Heart left ventricle (tissue), 16 donors: ENCODE results near the gene PAM16. TPM values are rescaled to one million over a fixed set of nuclear protein-coding genes. Genes with fewer than 3 reads are reported as not detected.
A peak's percentile ranks its signal among the peaks of the same experiment; 100 is the strongest.

ENCODE experiments used
- ATAC-seq, 4 donors: fragments of 200-7000 bp; cut with Tn5 transposase; one replicate each; pipeline ENCODE4 v1.9.1; 2020 to 2022; ENCODE audit warnings: moderate library complexity in 4 of 4, mild to moderate bottlenecking in 3 of 4, moderate number of reproducible peaks in 1 of 4
- DNase-seq, 5 donors: peaks; one replicate each; pipeline ENCODE4 v3.0.0-alpha.2; 2020
- H3K27ac ChIP-seq, 12 donors: fragments of 200-600 bp; sonication (generic) in 4 of 12; one replicate each; pipeline versions ENCODE4 v1.5.0 to v1.8.0; 2016 to 2022; ENCODE audit warnings: mild to moderate bottlenecking in 2 of 12
- H3K27me3 ChIP-seq, 9 donors: fragments of 200-600 bp; sonication (generic) in 2 of 9; one replicate each; pipeline versions ENCODE4 v1.5.1 to v1.8.0; 2016 to 2022; ENCODE audit warnings: mild to moderate bottlenecking in 3 of 9
- H3K36me3 ChIP-seq, 9 donors: fragments of 200-600 bp; sonication (generic) in 2 of 9; one replicate each; pipeline versions ENCODE4 v1.5.0 to v1.8.0; 2018 to 2022; ENCODE audit warnings: mild to moderate bottlenecking in 2 of 9
- H3K4me1 ChIP-seq, 12 donors: fragments of 200-600 bp; sonication (generic) in 4 of 12; one replicate each; pipeline versions ENCODE4 v1.5.0 to v1.8.0; 2016 to 2022; ENCODE audit warnings: mild to moderate bottlenecking in 3 of 12
- H3K4me3 ChIP-seq, 12 donors: fragments of 200-600 bp; sonication (generic) in 4 of 12; one replicate each; pipeline versions ENCODE4 v1.5.0 to v1.8.0; 2017 to 2022; ENCODE audit warnings: mild to moderate bottlenecking in 9 of 12, moderate library complexity in 4 of 12
- H3K9me3 ChIP-seq, 12 donors: fragments of 200-600 bp; sonication (generic) in 4 of 12; one replicate each; pipeline versions ENCODE4 v1.5.0 to v1.8.0; 2016 to 2022; ENCODE audit warnings: mild to moderate bottlenecking in 1 of 12
- POLR2A ChIP-seq, 2 donors: fragments of 450-650 bp; IDR thresholded peaks; one replicate each; pipeline ENCODE4 v1.6.1; 2017; ENCODE audit warnings: antibody characterized with exemption in 2 of 2, mild to moderate bottlenecking in 2 of 2, moderate library complexity in 2 of 2
- WGBS, 4 donors: extraction: QIAGEN DNeasy Blood & Tissue Kit in 2 of 4; methylation state at CpG; one replicate each; pipeline versions ENCODE4 v1.1.5 to v1.1.7; 2013 to 2018; 5-methylcytosine and 5-hydroxymethylcytosine counted together
- intact Hi-C, 10 donors: fragments of 100-400 bp; cut with DNase I; formaldehyde crosslinking; loops; one replicate each; pipeline versions ENCODE4 v1.11.1 to v1.14.2; 2022
- polyA plus RNA-seq, 2 donors: library from polyadenylated mRNA; stranded (reverse); fragments of 200-250 nt; gene quantifications; one replicate each; pipeline ENCODE4 v1.2.3, GENCODE V29; 2013
- total RNA-seq, 9 donors: library from RNA; depleted of rRNA in 2 of 9; stranded (reverse); fragments of >200 nt in 2 of 9; fragmentation: NEBNext Ultra II Directional in 3 of 9; extraction: Animal tissue kit (Norgen Biotek cat#: 25700) in 3 of 9; gene quantifications; one replicate each; pipeline versions ENCODE4 v1.1.0 to v1.2.4, GENCODE V29; 2016 to 2023
- TF ChIP-seq, protein P1 (sequence below), 12 donors: fragments of 200-600 bp; sonication (generic) in 4 of 12; IDR thresholded peaks; one replicate each; pipeline versions ENCODE4 v1.5.0 to v1.8.0; 2018 to 2022; ENCODE audit warnings: antibody characterized with exemption in 12 of 12, mild to moderate bottlenecking in 5 of 12
- donor health status: ischemic (EF 13 %, LVEDD 7.1; RV severe dilation, severe dysfunction).
- donor health status: healthy with polysubstance abuse.
- donor health status: DM: no; HTN: yes; CAD: no.
- donor health status: DM: no; HTN: no; CAD: no.
- donor health status: ischemic (EF 25% LVEDD 6.9; RV normal size, moderate dysfunction).
- donor health status: ischemic (EF 25% LVEDD 5.7; RV mildly dilated, moderate dysfunction).
- donor health status: healthy.
- donor health status: DM: yes; HTN: yes; CAD: no.
- donor health status: ischemic (EF 35%, LVEDD 5.7; RV mildly dilated, moderate dysfunction).
- donor health status: nonischemic (EF 11% LVEDD 7.7; RV severe dilation, severe dysfunction).
- donor health status: DM: yes; HTN: yes; CAD: no.
- donor health status: PGD.
- donor health status: ischemic (EF 29% LVEDD 5.4; RV normal size, mild dysfunction).
- donor health status: nonischemic (EF 23%, LVEDD 6.1; RV moderate dilation, normal function).

The PAM16 gene
- total and polyA plus RNA-seq, 11 donors: 32.7 to 210 (median 65.0) TPM

DNA sequence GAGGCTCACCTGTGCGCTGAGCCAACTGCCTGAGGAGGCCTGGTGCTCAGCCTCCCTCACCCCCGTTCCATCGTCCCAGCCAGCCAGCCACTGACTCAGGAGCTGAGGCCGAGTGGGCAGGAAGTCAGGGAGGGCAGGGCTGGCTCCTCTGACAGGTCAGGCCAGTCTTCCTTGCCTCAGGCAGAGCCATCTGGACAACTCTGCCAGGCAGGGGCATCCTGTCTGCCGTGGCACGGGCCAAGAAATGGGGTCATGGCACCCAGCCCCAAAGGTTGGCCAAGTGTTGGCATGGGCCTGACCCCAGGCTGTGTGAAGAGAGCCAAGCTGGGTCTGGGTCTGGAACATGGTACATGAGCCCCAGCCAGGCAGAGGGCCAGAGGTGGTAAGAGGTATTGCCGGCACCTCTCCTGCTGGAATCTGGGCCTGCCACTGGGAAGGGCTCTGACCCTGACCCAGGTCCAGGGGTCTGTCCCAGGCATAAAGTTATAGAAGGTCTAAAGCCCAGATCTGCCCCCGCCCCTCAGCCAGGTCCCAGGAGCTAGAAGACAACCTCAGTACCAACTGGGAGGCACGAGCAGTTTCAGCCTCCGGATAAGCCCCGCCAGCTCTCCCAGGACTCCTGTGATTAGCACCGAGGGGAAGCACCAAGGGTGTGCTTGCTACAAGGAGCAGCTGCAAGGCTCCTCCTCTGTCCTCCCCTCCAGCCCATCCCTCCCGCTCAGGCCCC is 18.0 kb upstream of the PAM16 start:
- peaks cover 0 to 13% (median 10%) of the 10 kb centered on the region in 9 donors for H3K36me3 ChIP-seq
- TF ChIP-seq, protein P1, sequence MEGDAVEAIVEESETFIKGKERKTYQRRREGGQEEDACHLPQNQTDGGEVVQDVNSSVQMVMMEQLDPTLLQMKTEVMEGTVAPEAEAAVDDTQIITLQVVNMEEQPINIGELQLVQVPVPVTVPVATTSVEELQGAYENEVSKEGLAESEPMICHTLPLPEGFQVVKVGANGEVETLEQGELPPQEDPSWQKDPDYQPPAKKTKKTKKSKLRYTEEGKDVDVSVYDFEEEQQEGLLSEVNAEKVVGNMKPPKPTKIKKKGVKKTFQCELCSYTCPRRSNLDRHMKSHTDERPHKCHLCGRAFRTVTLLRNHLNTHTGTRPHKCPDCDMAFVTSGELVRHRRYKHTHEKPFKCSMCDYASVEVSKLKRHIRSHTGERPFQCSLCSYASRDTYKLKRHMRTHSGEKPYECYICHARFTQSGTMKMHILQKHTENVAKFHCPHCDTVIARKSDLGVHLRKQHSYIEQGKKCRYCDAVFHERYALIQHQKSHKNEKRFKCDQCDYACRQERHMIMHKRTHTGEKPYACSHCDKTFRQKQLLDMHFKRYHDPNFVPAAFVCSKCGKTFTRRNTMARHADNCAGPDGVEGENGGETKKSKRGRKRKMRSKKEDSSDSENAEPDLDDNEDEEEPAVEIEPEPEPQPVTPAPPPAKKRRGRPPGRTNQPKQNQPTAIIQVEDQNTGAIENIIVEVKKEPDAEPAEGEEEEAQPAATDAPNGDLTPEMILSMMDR (IDR thresholded peaks at IDR 0.05): no peak
- no peak for TF ChIP-seq POLR2A (IDR thresholded peaks at IDR 0.05)
- no peak overlapping the region for H3K4me3 ChIP-seq
- peaks cover 0 to 55% (median 33%) of the 10 kb centered on the region in 12 donors for H3K4me1 ChIP-seq
- intact Hi-C loops: no loop called here
- peak overlapping the region in 1 of 12 donors; percentile 89 for H3K27ac ChIP-seq
- H3K9me3 ChIP-seq: no peaks in the 10 kb centered on the region
- no peak for ATAC-seq
- no peaks in the 10 kb centered on the region for H3K27me3 ChIP-seq
- DNase-seq: no peak
- 73 to 86% (median 84%) methylated on average over 7 to 13 of the region's 13 CpGs for WGBS, 4 donors

DNA sequence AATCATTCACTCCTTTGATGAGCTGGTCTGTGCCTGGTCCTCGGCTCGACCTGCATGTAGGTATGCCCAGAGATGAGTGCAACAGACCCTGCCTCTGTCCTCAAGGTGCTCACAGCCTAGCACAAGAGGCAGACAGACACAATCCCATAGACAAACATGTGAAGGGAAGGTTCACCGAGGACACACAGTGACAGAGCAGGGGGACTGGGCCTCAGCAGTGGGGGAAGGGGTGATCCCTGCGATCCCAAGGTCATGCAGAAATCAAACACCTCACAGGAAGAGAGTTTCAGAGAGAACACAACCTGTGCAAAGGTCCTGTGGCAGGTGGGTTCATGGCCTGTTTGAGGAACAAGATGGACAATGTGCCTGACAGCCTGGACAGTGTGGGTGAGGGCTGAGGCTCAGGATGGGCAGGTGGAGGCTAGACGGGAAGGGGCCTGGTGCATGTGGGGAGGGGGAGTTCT is 16.3 kb upstream of the PAM16 start:
- H3K4me3 ChIP-seq: no peak overlapping the region
- no peaks in the 10 kb centered on the region for H3K27me3 ChIP-seq
- 95 to 97% (median 97%) methylated on average over 5 of the region's 5 CpGs for WGBS, 4 donors
- H3K9me3 ChIP-seq: no peaks in the 10 kb centered on the region
- ATAC-seq: no peak
- H3K36me3 ChIP-seq: peaks cover 0 to 31% (median 21%) of the 10 kb centered on the region in 9 donors
- no peak for TF ChIP-seq POLR2A (IDR thresholded peaks at IDR 0.05)
- TF ChIP-seq, protein P1 (IDR thresholded peaks at IDR 0.05): no peak
- peaks cover 0 to 37% (median 19%) of the 10 kb centered on the region in 12 donors for H3K4me1 ChIP-seq
- no peak overlapping the region for H3K27ac ChIP-seq
- intact Hi-C loops: no loop called here
- no peak for DNase-seq

DNA sequence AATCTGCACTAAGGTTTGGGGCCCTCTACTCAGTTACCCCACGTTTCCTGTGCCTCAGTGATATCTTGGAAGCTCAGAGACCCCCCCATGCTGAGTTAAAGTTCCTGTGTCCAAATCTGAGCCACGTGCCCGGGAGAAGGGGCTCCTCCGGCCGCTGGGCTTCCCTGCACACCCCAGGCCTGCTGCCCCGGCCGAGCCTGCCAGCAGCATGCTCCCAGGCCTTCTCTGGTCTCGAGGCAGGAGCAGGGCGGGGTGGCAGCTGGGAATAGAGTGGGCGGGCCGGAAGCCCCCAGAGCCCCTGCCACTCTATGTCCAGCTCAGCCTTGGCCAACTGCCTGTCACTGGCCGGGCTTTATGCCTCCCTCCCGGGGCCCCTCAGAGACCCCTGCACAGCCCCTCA is 14.9 kb upstream of the PAM16 start:
- DNase-seq: no peak
- Histone ChIP-seq H3K4me3 (no peak overlapping the region), H3K27me3 (no peaks in the 10 kb centered on the region), H3K36me3 (peaks cover 0 to 45% (median 27%) of the 10 kb centered on the region in 9 donors), H3K27ac (no peak overlapping the region), H3K9me3 (no peaks in the 10 kb centered on the region), H3K4me1 (peaks cover 0 to 24% (median 11%) of the 10 kb centered on the region in 12 donors)
- TF ChIP-seq POLR2A (IDR thresholded peaks at IDR 0.05): no peak
- TF ChIP-seq, protein P1 (IDR thresholded peaks at IDR 0.05): no peak
- WGBS, 4 donors: 88 to 97% (median 93%) methylated on average over 7 to 13 of the region's 13 CpGs
- intact Hi-C loops: no loop called here
- ATAC-seq: no peak

DNA sequence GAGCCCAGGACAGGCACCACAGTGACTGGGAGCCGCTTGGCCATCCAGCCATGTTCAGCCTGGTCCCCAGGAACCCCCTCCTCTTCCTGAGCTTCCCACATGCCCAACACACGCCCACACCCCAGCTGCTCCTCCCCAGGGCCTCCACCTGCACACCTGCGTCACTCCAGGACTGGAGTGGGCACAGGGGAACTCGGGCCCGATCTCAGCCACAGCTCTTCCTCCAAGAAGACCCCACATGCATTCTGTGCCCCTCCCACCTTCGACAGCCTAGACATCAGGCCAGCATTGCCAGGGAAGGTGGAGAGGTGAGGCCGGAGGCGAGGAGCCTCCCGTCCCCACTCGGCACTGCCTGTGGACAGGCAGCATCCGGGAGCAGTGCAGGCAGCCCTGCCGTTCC is 14.5 kb upstream of the PAM16 start:
- intact Hi-C loops: no loop called here

More for the DNA sequence above, 14.5 kb upstream of the PAM16 start:
- WGBS, 4 donors: 92 to 97% (median 96%) methylated on average over 12 of the region's 12 CpGs
- no peaks in the 10 kb centered on the region for H3K27me3 ChIP-seq
- H3K4me1 ChIP-seq: peaks cover 0 to 20% (median 8%) of the 10 kb centered on the region in 12 donors
- peaks cover 0 to 47% (median 27%) of the 10 kb centered on the region in 9 donors for H3K36me3 ChIP-seq
- H3K9me3 ChIP-seq: no peaks in the 10 kb centered on the region
- DNase-seq (no peak), ATAC-seq (no peak)
- H3K27ac ChIP-seq: no peak overlapping the region
- no peak overlapping the region for H3K4me3 ChIP-seq
- TF ChIP-seq, protein P1 (IDR thresholded peaks at IDR 0.05): no peak
- no peak for TF ChIP-seq POLR2A (IDR thresholded peaks at IDR 0.05)
